Activated T-cell treated with anti-CD3 and anti-CD28 coated beads, Interleukin-2, amount 50 U/mL, for 24 hours (primary cell): ENCODE data around the gene SBF1.
A peak's percentile ranks its signal among the peaks of the same experiment; 100 is the strongest.

Experiments
- DNase-seq: peaks from one replicate; pipeline ENCODE4 v3.0.0-alpha.2; 2020
- H3K27ac Mint-ChIP-seq: 2 replicates; pipeline ENCODE4 v1.8.0; 2020; ENCODE audit warnings: mild to moderate bottlenecking, mixed read lengths
- H3K27me3 Mint-ChIP-seq: 2 replicates; pipeline ENCODE4 v1.8.0; 2020; ENCODE audit warnings: mixed read lengths
- H3K36me3 Mint-ChIP-seq: 2 replicates; pipeline ENCODE4 v1.8.0; 2020; ENCODE audit warnings: low read depth, mixed read lengths
- H3K4me1 Mint-ChIP-seq: 2 replicates; pipeline ENCODE4 v1.8.0; 2020; ENCODE audit warnings: low read depth, mixed read lengths
- H3K4me3 Mint-ChIP-seq: 2 replicates; pipeline ENCODE4 v1.8.0; 2020; ENCODE audit warnings: mild to moderate bottlenecking, moderate library complexity, mixed read lengths
- H3K9me3 Mint-ChIP-seq: 2 replicates; pipeline ENCODE4 v1.8.0; 2020; ENCODE audit warnings: mixed read lengths

The SBF1 gene

DNA sequence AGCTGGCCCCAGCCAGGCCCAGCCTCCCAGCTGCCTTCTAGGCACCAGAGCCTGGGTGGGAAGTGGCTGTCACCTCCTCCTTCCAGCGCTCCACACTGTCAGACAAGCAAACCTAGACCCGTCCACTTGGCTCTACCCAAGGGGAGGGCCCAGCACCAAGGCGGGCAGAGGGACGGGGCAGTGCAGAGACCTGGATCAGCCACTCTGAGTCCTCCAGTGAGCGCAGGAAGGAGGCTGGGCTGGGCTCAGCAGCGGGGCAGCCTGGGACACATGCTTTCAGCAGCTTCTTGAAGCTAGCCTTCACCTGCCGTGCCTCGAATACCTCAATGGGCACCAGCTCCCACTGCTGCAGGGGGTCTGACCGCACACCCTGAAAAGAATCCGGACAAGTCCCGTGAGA lies 18.8 kb downstream of the SBF1 start:
- H3K9me3 Mint-ChIP-seq, result no peaks in the 10 kb centered on the region
- H3K36me3 Mint-ChIP-seq, result peaks cover 91% of the 10 kb centered on the region
- H3K27ac Mint-ChIP-seq, result peak overlapping the region; percentile 57

DNA sequence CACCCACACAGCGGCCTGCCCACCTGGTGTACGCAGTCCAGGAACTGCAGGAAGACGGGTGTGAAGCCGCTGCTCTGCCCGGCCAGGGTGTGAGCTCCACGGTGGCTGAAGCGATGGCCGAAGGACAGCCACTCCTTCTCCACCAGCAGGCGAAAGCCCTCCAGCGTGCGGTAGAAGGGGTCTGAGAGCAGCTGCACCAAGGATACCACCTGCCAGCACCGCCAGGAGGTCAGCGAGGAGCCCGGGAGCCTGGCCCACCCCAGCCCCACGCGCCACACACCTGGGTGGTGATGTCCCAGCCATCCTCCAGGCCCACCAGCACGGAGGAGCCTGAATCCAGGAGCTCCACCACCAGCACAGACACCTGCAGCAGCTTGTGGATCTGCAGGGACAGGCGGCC lies 19.6 kb downstream of the SBF1 start:
- DNase-seq, result no peak
- no peaks in the 10 kb centered on the region for H3K9me3 Mint-ChIP-seq
- H3K27ac Mint-ChIP-seq, result peak overlapping the region; percentile 37
- H3K4me3 Mint-ChIP-seq, result no peak overlapping the region
- H3K27me3 Mint-ChIP-seq, result no peaks in the 10 kb centered on the region
- H3K4me1 Mint-ChIP-seq, result peaks cover 22% of the 10 kb centered on the region
- H3K36me3 Mint-ChIP-seq, result peaks cover 89% of the 10 kb centered on the region

More for the DNA sequence above, 18.8 kb downstream of the SBF1 start:
- no peaks in the 10 kb centered on the region for H3K27me3 Mint-ChIP-seq
- H3K4me1 Mint-ChIP-seq, result peaks cover 22% of the 10 kb centered on the region
- no peak overlapping the region for H3K4me3 Mint-ChIP-seq
- DNase-seq, result no peak

DNA sequence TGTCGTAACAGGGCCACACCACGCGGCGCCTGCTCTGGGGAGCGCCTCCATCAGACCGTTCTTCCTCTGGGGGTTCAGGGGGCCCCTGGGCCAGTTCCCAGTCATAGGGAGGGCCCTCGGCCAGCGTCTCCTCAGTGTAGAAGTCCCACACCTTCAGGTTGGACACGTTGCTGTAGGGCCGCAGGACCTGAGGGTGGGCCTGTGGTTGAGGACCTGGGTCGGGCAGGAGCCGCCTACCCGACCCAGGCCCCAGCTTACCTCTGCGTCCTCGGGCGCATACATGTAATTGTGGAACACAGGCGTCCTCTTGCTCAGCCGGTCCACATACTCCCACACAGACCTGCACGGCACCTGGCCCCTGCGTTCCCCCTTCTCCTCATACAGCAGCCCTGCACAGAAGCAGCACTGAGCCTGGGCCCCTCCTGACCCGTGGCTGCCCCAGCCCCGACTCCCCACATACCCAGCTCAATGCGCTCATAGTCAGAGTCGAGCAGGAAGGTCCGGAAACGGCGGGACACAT lies 20.2 kb downstream of the SBF1 start:
- DNase-seq, result no peak
- Mint-ChIP-seq H3K36me3 (peaks cover 87% of the 10 kb centered on the region), H3K4me3 (no peak overlapping the region)

DNA sequence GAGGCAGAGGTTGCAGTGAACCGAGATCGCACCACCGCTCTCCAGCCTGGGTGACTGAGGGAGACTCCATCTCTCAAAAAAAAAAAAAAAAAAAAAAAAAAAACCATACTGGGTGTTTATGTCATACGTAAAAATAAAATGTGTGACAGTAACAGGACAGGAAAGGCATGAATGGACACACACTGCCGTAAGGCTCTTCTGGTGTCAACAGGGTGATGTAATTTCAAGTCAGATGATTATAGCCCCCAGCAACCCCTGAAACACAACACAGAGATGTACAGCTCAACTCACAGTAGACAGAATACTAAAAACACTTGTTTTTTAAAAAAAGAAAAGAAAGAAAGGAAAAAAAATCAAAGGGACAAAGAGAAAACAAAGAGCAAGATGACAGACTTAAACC lies 22.2 kb downstream of the SBF1 start:
- H3K27ac Mint-ChIP-seq, result peak overlapping the region; percentile 82
- peaks cover 22% of the 10 kb centered on the region for H3K4me1 Mint-ChIP-seq
- H3K27me3 Mint-ChIP-seq, result no peaks in the 10 kb centered on the region
- H3K4me3 Mint-ChIP-seq, result no peak overlapping the region
- H3K9me3 Mint-ChIP-seq, result no peaks in the 10 kb centered on the region
- peaks cover 89% of the 10 kb centered on the region for H3K36me3 Mint-ChIP-seq
- DNase-seq, result no peak

More for the DNA sequence above, 20.2 kb downstream of the SBF1 start:
- Mint-ChIP-seq H3K9me3 (no peaks in the 10 kb centered on the region), H3K27me3 (no peaks in the 10 kb centered on the region), H3K4me1 (peaks cover 22% of the 10 kb centered on the region), H3K27ac (peak overlapping the region; percentile 82)

DNA sequence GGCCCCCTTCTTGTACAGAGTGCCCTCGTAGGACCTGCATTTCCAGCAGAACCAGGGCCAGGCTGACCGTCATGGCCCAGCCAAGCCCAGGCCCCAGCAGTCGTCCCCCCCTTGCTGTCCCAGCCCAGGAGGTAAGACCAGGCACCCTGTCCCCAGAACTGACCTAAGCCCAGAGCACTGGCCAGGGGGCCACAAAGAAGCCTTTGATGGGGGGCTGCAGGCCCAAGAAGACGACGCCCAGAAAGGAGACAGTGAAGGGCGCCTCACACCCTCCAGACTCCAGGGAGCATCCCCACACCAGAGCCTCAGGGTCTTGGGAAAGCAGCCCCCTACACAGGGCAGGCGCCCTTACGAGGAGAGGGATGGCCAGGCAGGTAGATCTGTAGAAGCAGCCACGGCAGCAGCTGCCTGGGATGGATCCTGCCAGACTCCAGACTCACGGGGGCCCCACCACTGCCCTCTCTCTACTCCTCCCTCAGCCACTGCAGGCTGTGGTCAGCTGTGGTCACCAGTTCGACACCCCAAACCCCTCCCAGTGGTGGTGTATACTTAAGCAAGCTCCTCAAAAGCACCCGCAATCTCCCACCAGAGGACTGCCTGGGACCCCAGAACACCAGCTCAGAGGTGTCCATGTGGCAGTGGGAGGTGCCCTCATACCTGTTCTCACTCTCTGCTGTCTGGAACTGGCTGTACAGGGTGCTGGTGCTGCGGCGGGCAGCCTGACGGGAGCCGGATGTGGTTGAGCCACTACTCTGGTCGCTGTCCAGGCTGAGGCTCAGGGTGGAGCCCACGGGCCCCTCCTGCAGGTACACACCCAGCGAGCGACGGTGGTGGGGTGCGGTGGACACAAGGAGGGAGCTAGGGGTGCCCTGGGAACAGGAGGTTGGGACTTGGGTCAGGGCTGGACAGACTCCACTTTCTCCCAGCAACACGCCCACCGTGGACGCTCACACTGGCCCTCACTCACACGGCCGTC lies 27.0 kb downstream of the SBF1 start:
- no peak overlapping the region for H3K4me3 Mint-ChIP-seq
- no peak for DNase-seq
- H3K9me3 Mint-ChIP-seq, result no peaks in the 10 kb centered on the region
- peak overlapping the region; percentile 67 for H3K27ac Mint-ChIP-seq
- H3K36me3 Mint-ChIP-seq, result peaks cover 84% of the 10 kb centered on the region
- H3K27me3 Mint-ChIP-seq, result no peaks in the 10 kb centered on the region
- H3K4me1 Mint-ChIP-seq, result peaks cover 29% of the 10 kb centered on the region

DNA sequence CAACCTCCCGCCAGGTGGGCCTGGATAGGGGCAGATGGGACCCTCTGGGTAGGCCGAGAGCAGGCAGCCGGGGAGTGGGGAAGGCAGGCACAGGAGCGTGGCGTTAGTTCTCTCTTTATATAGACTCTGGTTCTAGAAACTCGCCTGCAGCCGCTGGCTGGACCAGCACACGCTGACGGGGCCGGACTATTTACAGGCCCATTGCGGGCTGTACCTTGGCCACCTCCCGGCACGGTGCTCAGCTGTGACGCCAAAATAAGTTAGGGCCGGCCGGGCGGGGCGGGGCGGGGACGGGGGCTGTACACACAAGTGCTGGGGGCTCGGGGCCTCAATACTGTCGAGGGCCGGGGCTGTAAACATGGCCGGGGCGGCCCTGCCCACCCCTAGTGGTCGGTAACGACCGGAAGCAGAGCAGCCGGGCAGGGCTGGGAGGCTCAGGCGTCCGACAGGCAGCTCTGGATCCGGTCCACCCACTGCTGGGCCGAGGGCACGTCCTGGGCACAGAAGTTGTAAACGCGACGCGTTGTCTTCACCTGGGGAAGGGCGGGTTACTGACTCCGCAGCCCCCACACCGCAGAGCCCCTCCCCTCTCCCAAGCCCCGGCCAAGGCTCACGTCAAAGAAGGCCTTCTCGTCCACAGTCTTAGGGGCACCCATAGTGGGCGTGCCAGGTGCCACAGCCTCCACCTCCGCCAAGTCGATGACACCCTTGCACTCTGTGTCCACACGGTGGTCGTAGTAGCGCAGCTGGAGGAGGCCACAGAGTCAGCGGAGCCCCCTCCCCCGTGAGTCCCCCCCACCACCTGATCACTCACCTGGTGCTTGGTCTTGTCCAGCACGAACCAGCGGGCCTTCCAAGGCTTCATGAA lies 27.9 kb downstream of the SBF1 start:
- no peaks in the 10 kb centered on the region for H3K9me3 Mint-ChIP-seq
- H3K27ac Mint-ChIP-seq, result peak overlapping the region; percentile 44
- H3K4me1 Mint-ChIP-seq, result peaks cover 27% of the 10 kb centered on the region
- no peak for DNase-seq
- no peaks in the 10 kb centered on the region for H3K27me3 Mint-ChIP-seq
- H3K36me3 Mint-ChIP-seq, result peaks cover 81% of the 10 kb centered on the region
- no peak overlapping the region for H3K4me3 Mint-ChIP-seq

DNA sequence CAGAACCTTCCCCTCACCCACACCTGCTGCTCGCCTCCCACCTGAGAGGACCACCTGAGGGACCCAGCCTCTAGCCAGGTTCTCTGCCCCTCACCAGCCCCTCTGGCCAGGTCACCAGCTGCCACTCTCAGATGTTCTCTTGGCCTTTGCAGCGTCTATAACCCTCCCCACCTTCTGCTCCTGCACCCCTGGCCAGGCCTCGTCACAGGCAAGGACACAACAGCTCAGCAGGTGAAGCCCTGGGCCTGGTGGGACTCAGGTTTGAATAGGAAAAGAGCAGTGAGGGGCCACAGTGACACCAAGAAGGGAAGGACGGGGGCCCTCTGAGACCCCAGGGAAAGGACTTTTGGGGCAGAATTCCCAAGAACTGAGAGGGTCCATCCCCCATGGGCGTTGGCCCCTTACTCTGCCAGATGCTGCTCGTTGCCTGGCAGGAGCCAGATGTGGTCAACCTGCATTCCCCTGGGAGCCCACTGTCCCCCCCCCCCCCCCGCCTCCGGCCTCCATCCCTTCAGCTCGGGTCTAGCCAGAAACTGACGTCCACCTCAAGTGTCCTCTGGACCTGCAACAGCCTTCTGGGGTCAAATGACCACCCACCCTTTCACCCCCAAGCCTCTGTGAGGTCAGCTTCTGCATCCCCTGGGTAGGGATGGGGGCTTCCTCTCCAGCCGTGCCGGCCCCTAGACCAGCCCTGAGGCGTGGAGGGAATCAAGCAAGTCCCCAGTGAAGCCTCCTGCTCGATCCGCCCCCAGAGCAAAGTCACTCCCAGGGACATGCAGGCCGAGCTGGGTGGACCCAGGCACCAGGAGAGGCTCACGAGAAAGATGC lies 28.7 kb downstream of the SBF1 start:
- Mint-ChIP-seq H3K4me1 (peaks cover 22% of the 10 kb centered on the region), H3K36me3 (peaks cover 81% of the 10 kb centered on the region), H3K27ac (peak overlapping the region; percentile 90), H3K9me3 (no peaks in the 10 kb centered on the region), H3K4me3 (no peak overlapping the region), H3K27me3 (no peaks in the 10 kb centered on the region)
- no peak for DNase-seq

DNA sequence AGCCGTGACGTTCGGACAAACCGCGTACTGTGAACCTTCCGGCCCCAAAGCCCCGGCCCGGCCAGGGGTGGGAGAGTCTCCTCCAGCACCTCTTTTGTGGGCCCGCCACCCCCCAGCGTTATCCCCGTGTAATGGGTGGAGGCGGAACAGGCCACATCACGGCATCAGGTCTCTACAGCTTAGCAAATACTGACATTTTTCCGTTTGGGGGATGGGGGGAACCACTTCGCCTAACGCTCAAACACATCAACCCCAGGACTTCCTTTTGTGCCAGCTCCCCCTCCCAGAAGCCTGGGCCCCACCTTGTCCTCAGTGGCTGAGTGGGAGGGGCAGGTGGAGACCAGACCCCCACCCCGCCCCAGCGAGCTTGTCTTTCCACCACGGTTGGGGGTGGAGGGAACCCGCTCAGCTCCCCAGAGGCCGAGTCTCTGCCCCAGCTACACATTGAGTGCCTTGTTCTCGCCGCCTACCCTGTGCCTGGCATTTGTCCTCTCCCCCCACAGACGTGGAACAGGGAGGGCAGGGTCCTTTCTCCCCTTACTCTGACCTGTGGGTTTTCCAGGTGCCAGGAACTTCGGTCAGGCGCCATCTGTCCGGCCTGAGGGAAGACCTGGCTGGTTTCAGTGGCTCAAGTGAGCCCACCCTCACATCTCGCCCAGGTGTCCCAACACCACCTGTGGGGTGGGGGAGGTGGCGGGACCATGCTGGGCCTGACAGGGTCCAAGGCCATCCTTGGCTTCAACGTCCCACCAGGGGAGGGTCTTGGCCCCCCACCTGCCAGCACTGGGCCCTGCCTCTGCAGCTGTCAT lies 29.6 kb downstream of the SBF1 start:
- H3K36me3 Mint-ChIP-seq, result peaks cover 80% of the 10 kb centered on the region
- DNase-seq, result no peak

DNA sequence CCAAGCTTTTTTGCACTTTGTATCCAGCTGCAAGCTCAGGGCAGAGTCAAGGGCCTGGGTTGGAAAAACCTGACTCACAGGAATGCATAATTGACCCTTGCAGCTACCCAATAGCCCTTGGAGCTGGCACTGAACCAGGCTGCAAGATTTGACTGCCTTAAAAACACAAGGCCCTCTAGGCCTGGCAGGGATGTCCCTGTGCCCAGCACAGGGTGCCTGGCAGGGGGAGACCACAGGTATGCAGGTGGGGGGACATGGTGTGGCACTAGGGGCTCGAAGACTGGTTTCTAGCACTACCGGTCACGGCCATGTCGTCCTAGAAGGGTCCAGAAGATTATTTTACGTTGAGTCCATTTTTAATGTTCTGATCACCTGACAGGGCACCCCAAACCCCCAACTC lies 30.2 kb downstream of the SBF1 start:
- DNase-seq, result no peak
- Mint-ChIP-seq H3K9me3 (no peaks in the 10 kb centered on the region), H3K27me3 (no peaks in the 10 kb centered on the region), H3K27ac (peak overlapping the region; percentile 90), H3K4me3 (no peak overlapping the region), H3K36me3 (peaks cover 82% of the 10 kb centered on the region), H3K4me1 (peaks cover 22% of the 10 kb centered on the region)

More for the DNA sequence above, 29.6 kb downstream of the SBF1 start:
- no peaks in the 10 kb centered on the region for H3K9me3 Mint-ChIP-seq
- peaks cover 22% of the 10 kb centered on the region for H3K4me1 Mint-ChIP-seq
- peak overlapping the region; percentile 90 for H3K27ac Mint-ChIP-seq
- no peak overlapping the region for H3K4me3 Mint-ChIP-seq
- H3K27me3 Mint-ChIP-seq, result no peaks in the 10 kb centered on the region

DNA sequence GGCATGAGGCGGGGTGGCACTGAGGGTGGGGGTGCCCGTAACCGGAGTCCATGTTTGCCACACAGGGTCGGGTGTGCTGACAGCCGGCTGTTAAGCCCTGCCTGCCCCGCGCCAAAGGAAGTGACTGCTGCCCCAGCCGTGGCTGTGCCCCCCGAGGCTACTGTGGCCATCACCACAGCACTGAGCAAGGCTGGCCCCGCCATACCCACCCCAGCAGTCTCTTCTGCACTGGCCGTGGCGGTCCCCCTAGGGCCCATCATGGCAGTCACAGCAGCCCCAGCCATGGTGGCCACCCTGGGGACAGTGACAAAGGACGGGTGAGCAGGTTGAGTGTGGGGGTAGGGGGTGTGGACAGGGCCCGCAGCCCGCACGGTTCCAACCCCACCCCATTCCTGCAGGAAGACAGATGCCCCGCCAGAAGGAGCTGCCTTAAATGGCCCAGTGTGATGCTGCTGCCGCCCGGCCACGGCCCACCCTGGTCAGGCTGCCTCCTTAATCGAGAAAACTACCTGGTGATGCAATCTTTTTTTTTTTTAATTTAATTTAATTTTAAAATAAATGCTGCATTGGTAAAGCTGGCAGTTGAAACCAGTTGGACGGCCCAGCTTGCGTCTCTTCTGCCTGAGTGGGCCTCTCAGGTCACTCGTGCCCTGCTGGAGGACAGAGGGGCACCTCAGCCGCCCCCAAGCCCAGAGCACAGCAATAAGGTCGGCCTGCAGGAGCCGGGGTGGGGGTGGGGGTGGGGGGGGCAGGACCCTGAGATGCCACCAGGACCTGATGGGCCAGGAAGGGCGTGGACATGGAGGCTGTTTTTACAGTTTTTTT lies 30.8 kb downstream of the SBF1 start:
- DNase-seq, result no peak
- H3K36me3 Mint-ChIP-seq, result peaks cover 77% of the 10 kb centered on the region
- H3K4me1 Mint-ChIP-seq, result peaks cover 22% of the 10 kb centered on the region
- H3K4me3 Mint-ChIP-seq, result no peak overlapping the region
- no peaks in the 10 kb centered on the region for H3K27me3 Mint-ChIP-seq
- peak overlapping the region; percentile 85 for H3K27ac Mint-ChIP-seq
- no peaks in the 10 kb centered on the region for H3K9me3 Mint-ChIP-seq

DNA sequence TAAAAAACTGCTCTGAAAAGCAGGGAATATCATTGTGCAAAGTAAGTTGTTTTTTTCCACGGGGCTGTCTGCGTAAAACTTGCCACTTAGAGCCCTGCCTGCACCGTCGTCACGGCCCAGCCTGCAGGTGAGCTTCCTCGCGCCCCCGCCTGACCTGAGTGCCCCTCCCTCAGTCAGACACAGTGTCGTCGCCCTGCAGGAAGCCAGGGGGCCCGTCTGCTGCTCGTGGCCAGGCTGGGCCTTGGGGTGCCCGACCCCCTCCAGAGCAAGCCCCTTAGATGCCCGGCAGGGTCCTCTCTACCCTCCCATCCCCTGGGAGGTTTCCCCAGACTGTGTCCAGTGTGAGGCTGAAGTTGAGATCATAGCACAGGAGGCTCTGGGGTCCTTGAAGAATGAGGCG lies 31.6 kb downstream of the SBF1 start:
- H3K4me1 Mint-ChIP-seq, result peaks cover 22% of the 10 kb centered on the region
- H3K36me3 Mint-ChIP-seq, result peaks cover 77% of the 10 kb centered on the region
- H3K4me3 Mint-ChIP-seq, result no peak overlapping the region
- DNase-seq, result no peak
- H3K27me3 Mint-ChIP-seq, result no peaks in the 10 kb centered on the region
- H3K27ac Mint-ChIP-seq, result peak overlapping the region; percentile 85
- no peaks in the 10 kb centered on the region for H3K9me3 Mint-ChIP-seq

DNA sequence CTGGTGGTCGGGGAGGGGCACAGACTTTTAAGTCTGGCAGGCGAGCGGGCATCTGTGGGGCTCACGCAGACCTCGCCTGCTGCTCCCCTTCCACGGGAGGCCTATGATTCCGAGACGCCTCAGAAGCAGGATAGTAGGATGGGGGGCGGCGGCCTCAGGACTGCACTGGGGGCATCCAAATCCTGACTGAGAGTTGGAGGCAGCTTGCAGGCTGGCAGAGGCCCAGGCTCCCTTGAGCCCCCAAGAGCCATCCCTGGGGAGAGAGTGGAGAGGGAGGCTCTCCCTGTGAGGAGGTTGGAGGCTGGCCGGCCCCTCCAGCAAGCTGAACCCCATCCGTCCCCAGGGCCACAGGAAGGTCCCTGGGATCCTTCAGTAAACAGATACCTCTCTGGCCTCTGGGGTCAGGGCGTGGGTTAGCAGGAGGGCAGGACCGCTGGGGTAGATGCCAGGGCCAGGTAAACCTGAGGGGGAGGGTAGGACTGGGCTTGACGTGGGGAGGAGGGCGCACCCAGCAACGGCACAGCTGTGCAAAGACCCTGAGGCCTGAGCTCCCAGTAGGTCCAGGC lies 33.3 kb downstream of the SBF1 start:
- Mint-ChIP-seq H3K4me3 (no peak overlapping the region), H3K36me3 (peaks cover 76% of the 10 kb centered on the region), H3K4me1 (peaks cover 22% of the 10 kb centered on the region), H3K27me3 (no peaks in the 10 kb centered on the region), H3K27ac (peak overlapping the region; percentile 76), H3K9me3 (no peaks in the 10 kb centered on the region)
- DNase-seq, result no peak
